DOHH2 (cell line): ENCODE data around the gene DBNDD1.

Source experiments
- H3F3A ChIP-seq: fragments of 200-600 bp; sonication (generic), shearing (Covaris generic); 2 replicates; pipeline ENCODE4 v1.6.0; 2016; ENCODE audit warnings: antibody characterized with exemption, mild to moderate bottlenecking; ENCODE audit not compliant: control insufficient read depth, insufficient read depth
- H3K27ac ChIP-seq: fragments of 200-600 bp; sonication (generic); 2 replicates; pipeline ENCODE4 v1.5.1; 2014; ENCODE audit warnings: low read depth, mild to moderate bottlenecking, low read length, moderate library complexity
- H3K27me3 ChIP-seq: fragments of 200-600 bp; sonication (generic); 2 replicates; pipeline ENCODE4 v1.6.1; 2014; ENCODE audit warnings: mild to moderate bottlenecking, low read length, mixed read lengths; ENCODE audit not compliant: control insufficient read depth
- H3K36me3 ChIP-seq: fragments of 200-600 bp; sonication (generic); 2 replicates; pipeline ENCODE4 v1.6.1; 2014; ENCODE audit warnings: mild to moderate bottlenecking, low read length, moderate library complexity, mixed read lengths; ENCODE audit not compliant: control insufficient read depth
- H3K4me1 ChIP-seq: fragments of 200-600 bp; sonication (generic); 2 replicates; pipeline ENCODE4 v1.6.1; 2014; ENCODE audit warnings: mild to moderate bottlenecking, low read length, mixed read lengths; ENCODE audit not compliant: control insufficient read depth
- H3K4me2 ChIP-seq: fragments of 200-600 bp; sonication (generic); 2 replicates; pipeline ENCODE4 v1.6.0; 2014; ENCODE audit warnings: mild to moderate bottlenecking, low read length, moderate library complexity
- H3K4me3 ChIP-seq: fragments of 200-600 bp; sonication (generic); 2 replicates; pipeline ENCODE4 v1.5.1; 2014; ENCODE audit warnings: mild to moderate bottlenecking, low read length, mixed read lengths
- H3K79me2 ChIP-seq: fragments of 200-600 bp; sonication (generic); 2 replicates; pipeline ENCODE4 v1.6.1; 2014; ENCODE audit warnings: mild to moderate bottlenecking, low read length, mixed read lengths; ENCODE audit not compliant: control insufficient read depth
- H3K9me2 ChIP-seq: fragments of 200-600 bp; sonication (generic); replicated peaks from 2 replicates; pipeline ENCODE4 v1.6.1; 2014; ENCODE audit warnings: mild to moderate bottlenecking, low read length, mixed read lengths; ENCODE audit not compliant: control insufficient read depth
- H3K9me3 ChIP-seq: fragments of 200-600 bp; sonication (generic); 2 replicates; pipeline ENCODE4 v1.6.1; 2014; ENCODE audit warnings: antibody characterized with exemption, low read length, mixed read lengths; ENCODE audit not compliant: control insufficient read depth, insufficient read depth
- H4K20me1 ChIP-seq: fragments of 200-600 bp; sonication (generic); 2 replicates; pipeline ENCODE4 v1.6.0; 2014; ENCODE audit warnings: low read depth, mild to moderate bottlenecking, antibody characterized with exemption, low read length, moderate library complexity; ENCODE audit not compliant: control insufficient read depth, insufficient read depth
- CTCF ChIP-seq: fragments of 200-600 bp; sonication (generic); IDR thresholded peaks from one replicate; pipeline ENCODE4 v1.5.1; 2014; ENCODE audit warnings: antibody characterized with exemption, mild to moderate bottlenecking, low read depth, low read length; ENCODE audit not compliant: poor library complexity, severe bottlenecking
- EZH2phosphoT487 ChIP-seq: fragments of 200-600 bp; sonication (generic); IDR thresholded peaks from 2 replicates; pipeline ENCODE4 v1.6.1; 2017; ENCODE audit warnings: borderline replicate concordance, mild to moderate bottlenecking, antibody characterized with exemption, low read length, moderate library complexity, mixed read lengths

Gene DBNDD1

DNA sequence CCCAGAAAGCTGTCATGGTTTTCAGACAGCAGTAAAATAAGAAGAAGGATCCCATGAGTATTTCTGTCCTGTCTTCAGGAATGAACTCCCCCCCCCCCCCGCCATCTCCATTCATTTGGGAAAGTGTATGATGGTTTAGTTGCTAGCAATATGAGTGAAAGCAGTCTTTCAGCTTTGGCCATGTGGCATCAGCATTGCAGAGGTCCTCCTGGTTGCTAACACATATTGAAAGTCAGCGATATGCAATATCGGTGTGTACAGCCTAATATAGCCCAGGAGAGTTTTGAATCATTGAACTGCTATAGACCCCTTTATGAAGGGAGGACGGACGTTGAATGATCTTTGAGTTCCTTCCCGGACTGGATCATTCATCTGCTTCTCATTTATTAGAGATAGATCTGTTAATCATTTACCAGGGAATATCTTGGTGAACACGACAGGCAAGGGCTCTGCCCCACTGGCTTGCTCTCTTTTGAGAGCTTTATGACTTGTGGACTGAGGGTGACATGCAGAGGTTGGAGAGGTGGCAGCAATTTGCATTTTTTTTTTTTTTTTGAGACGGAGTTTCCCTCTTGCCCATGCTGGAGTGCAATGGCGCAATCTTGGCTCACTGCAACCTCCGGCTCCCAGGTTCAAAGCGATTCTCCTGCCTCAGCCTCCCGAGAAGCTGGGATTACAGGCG, 45.5 kb downstream of the DBNDD1 start:
- no peak for TF ChIP-seq EZH2phosphoT487
- TF ChIP-seq CTCF, result no peak
- H3K36me3 ChIP-seq, result peaks cover 26% of the 10 kb centered on the region

DNA sequence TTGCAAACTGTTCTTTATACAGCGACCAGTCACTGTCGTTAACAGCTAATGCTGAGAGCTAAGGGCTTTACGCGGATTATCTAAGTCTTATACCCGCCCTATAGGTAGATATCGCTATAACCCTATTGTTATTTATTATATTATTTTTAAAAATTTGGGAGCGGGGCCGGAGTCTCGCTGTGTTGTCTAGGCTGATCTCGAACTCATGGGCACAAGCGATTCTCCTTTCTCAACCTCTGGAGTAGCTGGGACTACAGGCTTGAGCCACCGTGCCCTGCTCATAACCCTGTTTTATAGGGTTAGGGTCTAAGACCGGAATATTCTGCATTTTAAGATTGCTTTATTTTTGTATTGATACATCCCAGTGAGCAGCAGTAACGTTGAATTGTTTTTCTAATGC, 46.0 kb downstream of the DBNDD1 start:
- peak overlapping the region; percentile 36 for H3K27ac ChIP-seq
- peak overlapping the region; percentile 86 for H3K4me3 ChIP-seq
- peaks cover 26% of the 10 kb centered on the region for H3F3A ChIP-seq
- TF ChIP-seq EZH2phosphoT487 (no peak), CTCF (no peak)
- H3K27me3 ChIP-seq, result no peaks in the 10 kb centered on the region
- peaks cover 15% of the 10 kb centered on the region for H4K20me1 ChIP-seq
- H3K4me2 ChIP-seq, result peak overlapping the region; percentile 96
- H3K36me3 ChIP-seq, result peaks cover 22% of the 10 kb centered on the region
- peaks cover 63% of the 10 kb centered on the region for H3K79me2 ChIP-seq
- H3K9me2 ChIP-seq, result no peaks in the 10 kb centered on the region
- H3K4me1 ChIP-seq, result peaks cover 57% of the 10 kb centered on the region
- H3K9me3 ChIP-seq, result no peaks in the 10 kb centered on the region

More for the DNA sequence above, 45.5 kb downstream of the DBNDD1 start:
- Histone ChIP-seq H3K9me2 (no peaks in the 10 kb centered on the region), H3K79me2 (peaks cover 64% of the 10 kb centered on the region), H3F3A (peaks cover 20% of the 10 kb centered on the region), H4K20me1 (peaks cover 15% of the 10 kb centered on the region; the same call in 1 of the 2 replicates), H3K27ac (0 out of 2 replicates have a peak overlapping the region, but pooled peaks have one; percentile 36), H3K4me1 (peaks cover 51% of the 10 kb centered on the region), H3K4me2 (peak overlapping the region; percentile 96), H3K4me3 (peak overlapping the region; percentile 86), H3K9me3 (no peaks in the 10 kb centered on the region), H3K27me3 (no peaks in the 10 kb centered on the region)

DNA sequence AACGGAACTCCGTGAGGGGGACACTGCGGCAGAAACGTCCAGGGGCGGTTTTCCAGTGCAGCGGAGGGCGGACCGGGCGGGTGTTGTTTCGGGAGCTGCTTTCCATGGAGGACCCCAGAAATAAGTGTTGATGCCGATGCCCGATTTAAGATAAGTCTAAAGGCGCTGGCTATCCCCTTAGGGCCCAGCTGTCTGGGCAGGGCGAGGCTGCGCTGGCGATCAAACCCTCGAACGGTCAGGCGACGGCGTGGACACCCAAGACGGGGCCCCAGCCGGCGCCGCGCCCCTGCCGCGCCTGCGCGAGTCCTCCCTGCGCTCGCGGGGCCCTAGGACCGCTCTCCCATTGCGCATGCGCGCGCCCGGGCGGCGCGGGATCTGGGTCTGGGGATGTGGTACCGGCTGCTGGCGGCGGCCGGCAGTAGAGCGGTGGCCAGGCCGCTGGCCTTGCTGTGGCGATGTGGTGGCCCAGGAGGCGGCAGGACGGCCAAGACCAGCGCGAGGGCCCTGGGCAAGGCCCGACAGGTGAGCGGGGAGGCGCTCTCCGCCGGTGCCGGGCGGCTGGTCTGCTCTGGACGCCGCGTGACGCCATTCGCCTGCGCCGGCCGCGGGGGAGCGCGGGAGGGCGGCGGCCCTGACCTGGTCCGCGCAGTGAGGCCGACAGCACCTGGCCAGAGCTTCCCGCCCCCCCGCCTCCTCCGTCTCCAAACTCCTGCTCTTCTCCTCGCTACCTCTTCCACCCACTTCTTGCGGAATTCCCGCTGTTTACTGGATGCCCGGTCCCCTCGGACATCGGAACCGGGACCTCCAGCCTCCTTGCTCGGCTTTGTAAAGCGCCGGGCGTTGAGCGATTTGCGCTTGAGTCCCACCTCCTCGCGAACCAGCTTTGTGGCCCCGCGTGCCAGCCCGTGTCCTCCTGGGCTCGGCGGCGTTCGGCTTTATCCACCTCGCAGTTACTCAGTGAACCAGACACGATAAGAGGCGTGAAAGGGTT, 46.7 kb downstream of the DBNDD1 start:
- peaks cover 56% of the 10 kb centered on the region for H3K79me2 ChIP-seq
- peak overlapping the region; percentile 96 for H3K4me2 ChIP-seq
- TF ChIP-seq CTCF (no peak), EZH2phosphoT487 (no peak)
- peak overlapping the region; percentile 86 for H3K4me3 ChIP-seq
- H4K20me1 ChIP-seq, result peaks cover 18% of the 10 kb centered on the region
- no peaks in the 10 kb centered on the region for H3K9me3 ChIP-seq
- H3K9me2 ChIP-seq, result no peaks in the 10 kb centered on the region
- peaks cover 21% of the 10 kb centered on the region for H3K36me3 ChIP-seq
- peaks cover 33% of the 10 kb centered on the region for H3F3A ChIP-seq
- peak overlapping the region; percentile 36 for H3K27ac ChIP-seq
- H3K27me3 ChIP-seq, result no peaks in the 10 kb centered on the region
- H3K4me1 ChIP-seq, result peaks cover 64% of the 10 kb centered on the region
